GM23338 (cell line): ENCODE data around the gene SLC22A9. TPM values are rescaled to one million over a fixed set of nuclear protein-coding genes. Genes with fewer than 3 reads are reported as not detected.
A peak's percentile ranks its signal among the peaks of the same experiment; 100 is the strongest.

Experiments used
- ATAC-seq: fragments of 200-7000 bp; cut with Tn5 transposase; 3 replicates; pipeline ENCODE4 v1.9.1; 2020
- DNase-seq: peaks from one replicate; pipeline ENCODE4 v3.0.0-alpha.2; 2015; ENCODE audit warnings: low spot score
- H2AFZ ChIP-seq: fragments of 200-600 bp; sonication (generic); 2 replicates; pipeline ENCODE4 v1.8.0; 2016; ENCODE audit warnings: antibody characterized with exemption, mild to moderate bottlenecking, moderate library complexity
- H3F3A ChIP-seq: fragments of 200-600 bp; sonication (generic); replicated peaks from 2 replicates; pipeline ENCODE4 v1.8.0; 2017; ENCODE audit warnings: antibody characterized with exemption, mixed run types, low read depth
- H3K27ac ChIP-seq: fragments of 200-600 bp; sonication (generic); 2 replicates; pipeline ENCODE4 v1.6.1; 2016; ENCODE audit warnings: low read depth
- H3K27me3 ChIP-seq: fragments of 200-600 bp; sonication (generic); 2 replicates; pipeline ENCODE4 v1.8.0; 2016; ENCODE audit warnings: mild to moderate bottlenecking, mixed run types, moderate library complexity; ENCODE audit not compliant: insufficient read depth
- H3K36me3 ChIP-seq: fragments of 200-600 bp; sonication (generic); 2 replicates; pipeline ENCODE4 v1.8.0; 2016; ENCODE audit warnings: mild to moderate bottlenecking; ENCODE audit not compliant: insufficient read depth
- H3K4me1 ChIP-seq: fragments of 200-600 bp; sonication (generic); 2 replicates; pipeline ENCODE4 v1.8.0; 2016; ENCODE audit warnings: mild to moderate bottlenecking, moderate library complexity; ENCODE audit not compliant: insufficient read depth
- H3K4me2 ChIP-seq: fragments of 200-600 bp; sonication (generic); 2 replicates; pipeline ENCODE4 v1.7.1; 2017; ENCODE audit warnings: mixed run types
- H3K4me3 ChIP-seq: fragments of 200-600 bp; sonication (generic); 2 replicates; pipeline ENCODE4 v1.6.1; 2016; ENCODE audit warnings: mixed run types
- H3K79me2 ChIP-seq: fragments of 200-600 bp; sonication (generic); replicated peaks from 2 replicates; pipeline ENCODE4 v1.8.0; 2017; ENCODE audit warnings: mild to moderate bottlenecking; ENCODE audit not compliant: insufficient read depth
- H3K9me2 ChIP-seq: fragments of 200-600 bp; sonication (generic); 2 replicates; pipeline ENCODE4 v1.8.0; 2017; ENCODE audit not compliant: insufficient read depth
- H4K20me1 ChIP-seq: fragments of 200-600 bp; sonication (generic); replicated peaks from 2 replicates; pipeline ENCODE4 v1.8.0; 2017; ENCODE audit warnings: mild to moderate bottlenecking; ENCODE audit not compliant: insufficient read depth
- H3K27ac Mint-ChIP-seq: 2 replicates; pipeline ENCODE4 v1.8.0; 2020; ENCODE audit warnings: inconsistent platforms, mild to moderate bottlenecking, moderate library complexity, mixed read lengths
- H3K27me3 Mint-ChIP-seq: 3 replicates; pipeline ENCODE4 v1.8.0; 2022; ENCODE audit warnings: low read depth, mild to moderate bottlenecking, moderate library complexity, mixed read lengths, inconsistent platforms; ENCODE audit not compliant: insufficient read depth, poor library complexity
- H3K36me3 Mint-ChIP-seq: 3 replicates; pipeline ENCODE4 v1.8.0; 2021; ENCODE audit warnings: low read depth, mild to moderate bottlenecking, inconsistent platforms, moderate library complexity, mixed read lengths
- H3K4me1 Mint-ChIP-seq: 3 replicates; pipeline ENCODE4 v1.8.0; 2020; ENCODE audit warnings: mild to moderate bottlenecking, inconsistent platforms, mixed read lengths
- H3K4me3 Mint-ChIP-seq: 3 replicates; pipeline ENCODE4 v1.8.0; 2021; ENCODE audit warnings: moderate library complexity, mild to moderate bottlenecking, inconsistent platforms, mixed read lengths
- H3K9me3 Mint-ChIP-seq: 3 replicates; pipeline ENCODE4 v1.8.0; 2020; ENCODE audit warnings: moderate library complexity, mild to moderate bottlenecking, inconsistent platforms, mixed read lengths
- CTCF ChIP-seq, 2 experiments: fragments of 200-600 bp in 1 of 2; sonication (generic) in 1 of 2; conservative IDR thresholded peaks; 2 replicates each; pipeline versions ENCODE4 v1.5.1 to v1.6.1; 2016 to 2017; ENCODE audit warnings: antibody characterized with exemption in 2 of 2, low read depth in 2 of 2, mild to moderate bottlenecking in 2 of 2, moderate library complexity in 1 of 2
- EZH2 ChIP-seq: fragments of 200-600 bp; sonication (generic); IDR thresholded peaks from one replicate; pipeline ENCODE4 v1.8.0; 2017; ENCODE audit warnings: antibody characterized with exemption, mild to moderate bottlenecking, low read depth; ENCODE audit not compliant: unreplicated experiment
- EZH2phosphoT487 ChIP-seq: fragments of 200-600 bp; sonication (generic); IDR thresholded peaks from one replicate; pipeline ENCODE4 v1.8.1; 2018; ENCODE audit warnings: antibody characterized with exemption; ENCODE audit not compliant: unreplicated experiment
- JUNB ChIP-seq: IDR thresholded peaks from one replicate; pipeline ENCODE4 v1.6.1; 2016; ENCODE audit warnings: antibody characterized with exemption; ENCODE audit not compliant: unreplicated experiment
- NANOG ChIP-seq: IDR thresholded peaks from 2 replicates; pipeline ENCODE4 v1.6.1; 2016; ENCODE audit warnings: antibody characterized with exemption, borderline replicate concordance
- POLR2AphosphoS5 ChIP-seq: IDR thresholded peaks from 2 replicates; pipeline ENCODE4 v1.6.1; 2016; ENCODE audit warnings: antibody characterized with exemption, low read depth
- REST ChIP-seq: IDR thresholded peaks from one replicate; pipeline ENCODE4 v1.6.1; 2018; ENCODE audit warnings: antibody characterized with exemption; ENCODE audit not compliant: unreplicated experiment
- STAT1 ChIP-seq: IDR thresholded peaks from one replicate; pipeline ENCODE4 v1.6.1; 2016; ENCODE audit warnings: antibody characterized with exemption; ENCODE audit not compliant: unreplicated experiment
- ZNF114 ChIP-seq: fragments of 250-450 bp; sonication (Bioruptor Pico); IDR thresholded peaks from 2 replicates; pipeline ENCODE4 v1.5.0; 2020; ENCODE audit warnings: mild to moderate bottlenecking, moderate library complexity
- ZNF331 ChIP-seq: fragments of 250-450 bp; sonication (Bioruptor Pico); IDR thresholded peaks from 2 replicates; pipeline ENCODE4 v1.5.0; 2020; ENCODE audit warnings: low read depth, mild to moderate bottlenecking, moderate library complexity
- polyA plus RNA-seq: library from polyadenylated mRNA; unstranded; fragments of >200 nt; fragmentation: Nextera tagmentation; extraction: Ambion mirVana; gene quantifications from 2 replicates; pipeline ENCODE4 v1.2.1, GENCODE V29; 2016
- total RNA-seq: library from RNA; depleted of rRNA; stranded (reverse); fragments of >200 nt; shearing (Covaris generic); gene quantifications from 2 replicates; pipeline ENCODE4 v1.2.3, GENCODE V29; 2014
- TF ChIP-seq, protein P1 (sequence below): IDR thresholded peaks from 2 replicates; pipeline ENCODE4 v1.6.1; 2016; ENCODE audit warnings: antibody characterized with exemption

The SLC22A9 gene
- total and polyA plus RNA-seq, 2 experiments from 2014 or later, result not detected

- TF ChIP-seq REST (no peak), CTCF (conservative IDR thresholded peaks at IDR 0.05; ENCODE audit: low read depth in 2 of 2) (no peak), NANOG (no peak), ZNF331 (CRISPR knock-in tag) (no peak), EZH2phosphoT487 (no peak), STAT1 (no peak)
- TF ChIP-seq, protein P1, sequence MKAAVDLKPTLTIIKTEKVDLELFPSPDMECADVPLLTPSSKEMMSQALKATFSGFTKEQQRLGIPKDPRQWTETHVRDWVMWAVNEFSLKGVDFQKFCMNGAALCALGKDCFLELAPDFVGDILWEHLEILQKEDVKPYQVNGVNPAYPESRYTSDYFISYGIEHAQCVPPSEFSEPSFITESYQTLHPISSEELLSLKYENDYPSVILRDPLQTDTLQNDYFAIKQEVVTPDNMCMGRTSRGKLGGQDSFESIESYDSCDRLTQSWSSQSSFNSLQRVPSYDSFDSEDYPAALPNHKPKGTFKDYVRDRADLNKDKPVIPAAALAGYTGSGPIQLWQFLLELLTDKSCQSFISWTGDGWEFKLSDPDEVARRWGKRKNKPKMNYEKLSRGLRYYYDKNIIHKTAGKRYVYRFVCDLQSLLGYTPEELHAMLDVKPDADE, result no peak
Measured at GRCh38 chr11:63371396-63371795, 1.8 kb downstream of the SLC22A9 start (continued).

GRCh38 chr11:63375434-63375833, 5.8 kb downstream of the SLC22A9 start:
- Histone ChIP-seq H3F3A (no peaks in the 10 kb centered on the region), H3K36me3 (no peaks in the 10 kb centered on the region), H3K4me2 (no peak overlapping the region), H2AFZ (peak overlapping the region; percentile 48; the same call in 1 of the 2 replicates), H3K79me2 (no peaks in the 10 kb centered on the region), H3K27ac (no peak overlapping the region), H3K27me3 (no peaks in the 10 kb centered on the region), H4K20me1 (no peaks in the 10 kb centered on the region), H3K4me3 (no peak overlapping the region), H3K9me2 (no peaks in the 10 kb centered on the region), H3K4me1 (no peaks in the 10 kb centered on the region)
- DNase-seq (no peak), ATAC-seq (no peak)
- Mint-ChIP-seq H3K36me3 (no peaks in the 10 kb centered on the region), H3K4me3 (no peak overlapping the region), H3K27me3 (peaks cover 2% of the 10 kb centered on the region), H3K4me1 (no peaks in the 10 kb centered on the region), H3K27ac (no peak overlapping the region), H3K9me3 (no peaks in the 10 kb centered on the region)
- TF ChIP-seq NANOG (no peak), JUNB (no peak), ZNF331 (CRISPR knock-in tag) (no peak), POLR2AphosphoS5 (no peak), EZH2 (no peak), STAT1 (no peak), REST (no peak), ZNF114 (CRISPR knock-in tag) (no peak)
- TF ChIP-seq, protein P1, result no peak
